NCI-H748 treated with DMSO at 0.1 percent for 48 hours (cell line): ENCODE measurements around the gene STH.

Experiments used
- DNase-seq: peaks from one replicate; lab custom pipeline; 2025; lab: John Stamatoyannopoulos, UW

STH gene

GRCh38 chr17:46027976-46028325, 28.9 kb downstream of the STH start:
- DNase-seq: no peak

DNA sequence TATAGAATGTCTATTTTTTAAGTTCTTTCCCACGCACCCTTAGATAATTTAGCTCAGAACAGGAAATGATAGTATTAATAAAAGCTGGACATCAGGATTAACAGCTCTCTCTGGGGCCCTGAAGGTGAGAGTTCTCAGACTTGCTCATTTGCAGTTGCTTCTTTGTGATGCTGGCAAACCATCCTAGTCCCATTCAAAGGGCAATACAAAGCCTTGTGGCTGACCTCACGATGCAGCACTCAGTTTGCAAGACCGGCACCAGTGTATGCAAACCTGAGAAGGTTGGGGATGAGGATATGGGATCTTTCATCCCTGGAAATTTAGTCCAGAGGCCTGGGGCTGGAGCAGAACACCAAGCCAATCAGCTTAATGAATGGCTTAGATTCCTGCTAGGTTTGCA, 29.3 kb downstream of the STH start:
- no peak for DNase-seq

GRCh38 chr17:46028981-46029565, 30.0 kb downstream of the STH start:
- no peak for DNase-seq

DNA sequence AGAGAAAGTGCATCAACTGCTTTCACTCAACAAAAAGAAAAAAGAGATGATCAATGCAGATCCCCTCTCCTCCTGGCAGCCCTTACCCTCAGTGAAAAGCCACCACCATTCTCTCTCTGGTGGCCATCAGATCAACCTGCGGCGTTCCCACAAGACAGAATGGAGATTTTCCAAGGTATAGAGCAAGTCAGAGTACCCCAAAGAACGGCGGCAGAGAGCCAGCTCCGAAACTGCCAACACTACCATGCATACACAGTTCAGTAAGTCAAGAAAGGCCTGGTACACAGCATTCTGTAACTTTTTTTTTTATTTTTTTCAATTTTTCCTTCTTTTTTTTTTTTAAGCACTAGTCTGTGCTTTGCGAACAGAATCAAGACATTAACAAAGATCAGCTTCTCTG, 30.6 kb downstream of the STH start:
- no peak for DNase-seq

DNA sequence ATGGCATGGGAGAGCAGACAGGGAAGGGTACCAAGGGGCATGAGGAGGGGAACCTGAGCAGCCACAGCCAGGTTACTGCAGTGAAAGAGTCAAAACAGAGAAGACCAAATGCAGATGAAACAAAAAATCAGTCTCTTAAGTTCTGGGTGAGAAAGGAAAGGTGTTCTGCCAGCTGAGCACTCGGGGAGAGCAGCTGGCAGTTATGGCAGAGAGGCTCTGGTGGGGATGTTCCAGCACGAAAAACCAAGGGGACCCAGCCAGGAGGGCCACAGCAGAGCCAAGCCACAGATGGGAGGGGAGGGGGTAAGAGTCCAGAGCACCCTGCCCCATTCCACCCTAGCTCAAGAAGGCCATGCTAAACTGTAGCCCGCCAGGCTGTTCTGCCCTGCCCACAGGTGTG, 31.7 kb downstream of the STH start:
- DNase-seq: no peak

DNA sequence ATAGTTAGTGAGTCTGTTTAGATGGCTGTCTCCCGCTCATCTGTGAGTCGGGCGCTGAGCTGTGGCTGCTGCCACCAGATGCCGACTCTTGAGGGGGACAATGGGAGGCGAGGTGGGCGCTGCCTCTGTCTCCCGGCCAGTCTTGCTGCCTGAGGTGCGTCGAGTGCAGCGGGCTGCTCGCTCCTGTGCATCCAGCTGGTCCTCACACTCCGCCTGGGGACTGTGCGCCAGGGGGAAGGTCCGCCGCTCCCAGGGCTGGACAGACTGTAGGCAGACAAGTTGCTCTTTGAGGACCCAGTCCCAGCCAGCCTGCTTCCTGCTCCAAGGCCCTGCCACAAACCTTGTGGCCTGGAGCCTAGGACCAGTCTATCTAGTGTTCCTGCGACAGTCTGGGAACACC, 32.4 kb downstream of the STH start:
- no peak for DNase-seq

GRCh38 chr17:46031920-46032319, 32.9 kb downstream of the STH start:
- DNase-seq: no peak

DNA sequence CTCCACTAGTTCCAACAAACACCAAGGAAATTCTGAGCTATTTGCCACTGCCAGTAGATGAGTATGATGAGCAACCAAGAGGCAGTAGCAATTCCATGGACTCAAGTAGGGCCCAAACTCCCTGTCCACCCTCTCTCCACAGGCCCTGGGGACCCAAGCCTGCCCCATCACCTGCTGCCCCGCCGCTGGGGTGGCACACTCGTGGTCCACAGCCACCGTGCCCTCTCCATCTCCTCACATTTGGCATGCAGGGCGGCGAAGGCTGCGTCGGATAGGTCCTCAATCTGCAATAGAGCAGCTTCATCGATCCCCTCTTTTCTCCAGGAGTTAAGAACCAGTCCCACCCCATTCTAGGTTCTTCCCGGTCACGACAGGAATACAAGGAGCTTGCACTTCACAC, 33.9 kb downstream of the STH start:
- no peak for DNase-seq

GRCh38 chr17:46033392-46033791, 34.3 kb downstream of the STH start:
- DNase-seq: no peak

DNA sequence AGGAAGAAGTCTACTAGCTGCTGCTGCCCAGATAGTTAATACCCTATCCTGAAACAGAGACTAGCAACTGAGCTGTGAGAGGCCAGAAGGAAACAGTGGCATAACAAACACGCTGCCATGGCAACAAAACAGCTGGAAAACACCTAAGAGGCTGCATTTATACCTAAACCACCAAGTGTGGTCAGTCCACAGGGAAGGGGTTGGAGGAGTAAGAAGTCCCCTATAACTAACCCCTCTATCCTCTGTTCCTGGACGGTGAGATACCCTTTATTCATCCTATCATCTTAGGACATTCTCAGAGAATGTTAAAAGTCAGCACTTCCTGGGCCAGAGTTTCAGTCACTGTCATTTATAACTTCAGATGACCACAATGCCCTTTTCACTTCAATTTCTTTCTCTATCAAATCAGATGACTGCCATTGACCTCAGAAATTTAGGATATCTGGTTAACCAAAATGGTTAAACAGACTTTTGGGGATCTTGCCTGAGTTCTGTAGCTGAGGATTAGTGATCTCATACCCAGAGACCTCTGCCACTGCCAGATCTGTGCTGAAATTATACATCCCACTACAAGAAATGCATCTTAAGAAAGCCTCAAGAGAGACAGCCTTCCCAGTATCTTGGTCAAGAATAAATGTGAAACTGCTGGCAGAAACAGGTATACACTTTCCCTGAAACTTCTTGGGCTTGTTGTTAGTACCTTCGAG, 36.2 kb downstream of the STH start:
- DNase-seq: no peak

GRCh38 chr17:46036491-46036890, 37.4 kb downstream of the STH start:
- DNase-seq: no peak

GRCh38 chr17:46037722-46038255, 38.7 kb downstream of the STH start:
- DNase-seq: no peak

DNA sequence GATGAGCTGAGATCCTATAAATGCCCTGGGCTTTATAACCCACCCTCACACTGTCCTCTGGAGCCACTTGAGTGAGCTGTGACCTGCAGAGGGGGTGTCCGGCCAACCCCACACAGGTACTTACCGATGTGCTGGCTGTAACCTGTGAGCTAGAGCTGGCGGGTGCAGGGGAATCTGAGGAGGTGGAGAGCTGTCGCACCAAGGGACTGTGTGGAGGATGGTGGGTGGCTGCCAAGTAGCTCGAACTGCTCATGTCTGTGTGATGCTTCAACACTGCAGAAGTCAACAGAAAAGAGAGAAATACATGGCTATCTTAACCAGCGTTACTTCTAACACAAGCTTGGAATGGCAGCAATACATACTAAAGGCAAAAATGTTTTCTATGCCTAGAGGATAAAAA, 39.4 kb downstream of the STH start:
- DNase-seq: no peak

GRCh38 chr17:46038937-46039336, 39.9 kb downstream of the STH start:
- no peak for DNase-seq

GRCh38 chr17:46039592-46040186, 40.6 kb downstream of the STH start:
- no peak for DNase-seq

GRCh38 chr17:46042246-46042645, 43.2 kb downstream of the STH start:
- DNase-seq: no peak

DNA sequence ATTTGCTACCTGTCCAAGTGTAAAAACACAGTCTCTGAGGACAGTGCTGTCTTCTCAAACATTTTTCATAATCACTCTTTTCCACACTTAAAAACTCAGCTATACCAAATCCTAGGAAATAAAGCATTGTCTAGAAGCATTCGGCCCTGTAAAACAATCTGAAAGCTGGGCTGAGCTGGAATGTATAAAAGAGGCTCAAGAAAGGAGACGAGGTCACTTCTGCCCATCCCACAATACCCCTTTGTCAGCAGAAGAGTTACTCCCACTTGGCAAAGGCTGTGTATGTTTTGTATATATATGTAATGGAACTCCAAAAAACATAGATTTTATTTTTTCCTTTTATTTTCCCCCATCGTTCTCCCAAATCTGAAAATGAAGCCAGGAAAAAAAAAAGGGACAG, 43.9 kb downstream of the STH start:
- no peak for DNase-seq

DNA sequence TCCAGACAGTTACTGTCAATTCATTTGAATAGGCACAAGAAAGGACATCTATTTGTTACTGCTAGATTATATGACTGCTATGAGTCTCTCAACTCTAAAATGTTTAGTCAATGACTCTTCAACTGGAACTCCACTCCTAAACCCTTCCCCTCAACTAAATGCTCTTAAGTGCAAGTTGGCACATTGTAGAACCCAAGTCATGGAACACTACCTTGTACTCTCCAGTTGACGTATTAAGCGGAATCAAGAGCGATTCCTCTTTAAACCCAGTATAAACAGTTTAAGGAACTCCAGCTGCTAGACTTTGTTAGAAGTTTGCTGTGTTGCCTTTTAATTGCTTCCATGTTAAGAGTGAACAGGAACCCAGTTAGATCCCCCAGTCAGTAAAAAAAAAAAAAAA, 44.6 kb downstream of the STH start:
- DNase-seq: no peak

- DNase-seq: peak; percentile 57
These were observed 45.4 kb downstream of the STH start for GRCh38 chr17:46044286-46044928.

DNA sequence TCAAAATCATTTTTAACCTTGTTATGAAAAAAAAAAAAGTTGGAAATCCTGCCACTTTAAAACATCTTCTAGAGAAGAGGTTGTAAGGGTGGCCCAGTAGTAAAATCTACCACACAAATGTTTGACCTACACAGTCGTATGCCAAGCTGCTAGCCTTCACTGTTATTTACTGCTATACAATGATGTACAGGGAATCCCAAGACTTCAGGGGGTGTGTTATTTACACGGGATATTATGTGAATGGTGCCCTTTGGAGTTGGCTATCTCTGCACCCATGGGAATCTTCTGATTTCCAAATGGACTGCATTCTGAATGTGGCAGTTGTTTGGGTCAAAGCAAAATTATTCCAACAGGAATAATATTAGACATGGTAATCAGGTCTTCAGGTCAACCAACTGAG, 45.9 kb downstream of the STH start:
- DNase-seq: no peak

- no peak for DNase-seq
These were observed 46.6 kb downstream of the STH start for GRCh38 chr17:46045639-46046038.

DNA sequence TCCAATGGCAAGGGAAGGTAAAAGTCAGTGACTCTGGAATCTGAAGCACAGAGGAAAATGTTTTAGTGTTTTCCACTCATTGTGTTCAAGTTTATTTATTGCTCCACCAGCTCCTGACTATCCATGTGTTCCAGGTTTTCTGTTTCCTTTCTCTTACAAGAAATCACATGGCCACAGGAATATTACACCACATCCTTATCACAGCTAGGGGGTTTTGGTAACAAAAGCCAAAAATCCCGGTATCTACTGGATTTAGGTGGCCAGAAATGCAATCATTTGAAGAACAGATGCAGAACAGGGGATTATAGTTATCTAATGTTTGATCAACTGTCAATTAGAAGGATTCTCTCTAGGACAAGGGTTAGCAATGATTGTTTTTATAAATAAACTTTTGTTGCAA, 47.9 kb downstream of the STH start:
- no peak for DNase-seq

DNA sequence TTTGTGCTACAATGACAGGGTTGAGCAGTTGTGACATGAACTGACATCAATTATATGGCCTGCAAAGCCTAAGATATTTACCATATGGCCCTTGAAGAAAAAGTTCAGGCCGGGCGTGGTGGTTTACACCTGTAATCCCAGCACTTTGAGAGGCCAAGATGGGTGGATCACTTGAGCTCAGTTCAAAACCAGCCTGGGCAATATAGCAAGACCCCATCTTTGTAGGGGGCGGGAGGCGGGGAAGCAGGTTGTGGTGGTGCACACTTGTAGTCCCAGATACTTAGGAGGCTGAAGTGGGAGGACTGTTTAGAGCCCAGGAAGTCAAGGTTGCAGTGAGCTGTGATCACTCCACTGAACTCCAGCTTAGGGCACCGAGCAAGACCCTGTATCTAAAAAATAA, 48.3 kb downstream of the STH start:
- DNase-seq: no peak
